HCT116 (cell line): ENCODE measurements around the gene ARNT2.

Experiments
- CTCF ChIP-seq, 3 experiments: fragments of 200-600 bp in 1 of 3; sonication (generic) in 1 of 3; IDR thresholded peaks in 2 of 3; conservative IDR thresholded peaks in 1 of 3; 2 replicates each; pipeline ENCODE4 v1.5.1; 2012 to 2017; ENCODE audit warnings: low read depth in 2 of 3, low read length in 2 of 3, antibody characterized with exemption in 1 of 3, borderline replicate concordance in 1 of 3, control low read depth in 1 of 3, mild to moderate bottlenecking in 1 of 3, mixed read lengths in 1 of 3, mixed run types in 1 of 3, moderate library complexity in 1 of 3; ENCODE audit not compliant: insufficient read depth in 1 of 3
- YY1 ChIP-seq: IDR thresholded peaks from 2 replicates; pipeline ENCODE4 v1.6.1; 2011; ENCODE audit warnings: low read length, low read depth, moderate library complexity, mild to moderate bottlenecking; ENCODE audit not compliant: insufficient replicate concordance; ENCODE audit errors: extremely low read depth
- ZNF274 ChIP-seq: fragments of 200-500 bp; sonication (Bioruptor generic); IDR thresholded peaks from 2 replicates; pipeline ENCODE4 v1.6.1; 2014; ENCODE audit warnings: mild to moderate bottlenecking, low read depth, low read length, inconsistent platforms

GRCh38 chr15:80411788-80412288, 7.7 kb downstream of the ARNT2 start:
- no peak for TF ChIP-seq YY1
- TF ChIP-seq CTCF (IDR thresholded peaks at IDR 0.05 in 2 of 3, conservative IDR thresholded peaks at IDR 0.05 in 1 of 3; ENCODE audit: borderline replicate concordance in 1 of 3, insufficient read depth in 1 of 3, low read depth in 2 of 3, low read length in 2 of 3): no peak
- no peak for TF ChIP-seq ZNF274
